NB4 (cell line): ENCODE measurements around the gene ZBTB20.

Experiments
- POLR2A ChIP-seq: IDR thresholded peaks from 2 replicates; pipeline ENCODE4 v1.6.1; 2011; ENCODE audit warnings: mild to moderate bottlenecking; ENCODE audit not compliant: insufficient read length; ENCODE audit errors: extremely low read depth
- TF ChIP-seq, protein P1 (sequence below): IDR thresholded peaks from one replicate; pipeline ENCODE4 v1.5.1; 2012; ENCODE audit warnings: low read depth, low read length

DNA sequence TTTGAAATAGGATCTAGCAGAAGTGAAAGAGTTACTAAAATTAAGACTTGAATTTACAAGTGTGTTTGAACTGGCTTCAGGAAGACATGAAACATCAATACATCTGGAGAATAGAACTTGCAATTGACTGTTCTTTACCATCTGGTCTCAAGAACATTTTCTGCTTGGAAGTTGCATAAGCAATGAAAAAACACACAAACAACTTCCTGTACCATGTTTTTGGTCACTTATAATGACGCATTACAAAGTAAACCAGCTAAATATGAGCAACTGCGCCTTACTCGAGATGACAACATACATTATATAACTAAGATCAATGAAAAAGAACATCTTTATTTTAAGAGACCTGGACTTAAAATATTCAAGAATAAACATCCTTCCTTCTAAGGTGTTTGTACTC lies 740.8 kb downstream of the ZBTB20 start:
- TF ChIP-seq POLR2A, result no peak
- TF ChIP-seq, protein P1, sequence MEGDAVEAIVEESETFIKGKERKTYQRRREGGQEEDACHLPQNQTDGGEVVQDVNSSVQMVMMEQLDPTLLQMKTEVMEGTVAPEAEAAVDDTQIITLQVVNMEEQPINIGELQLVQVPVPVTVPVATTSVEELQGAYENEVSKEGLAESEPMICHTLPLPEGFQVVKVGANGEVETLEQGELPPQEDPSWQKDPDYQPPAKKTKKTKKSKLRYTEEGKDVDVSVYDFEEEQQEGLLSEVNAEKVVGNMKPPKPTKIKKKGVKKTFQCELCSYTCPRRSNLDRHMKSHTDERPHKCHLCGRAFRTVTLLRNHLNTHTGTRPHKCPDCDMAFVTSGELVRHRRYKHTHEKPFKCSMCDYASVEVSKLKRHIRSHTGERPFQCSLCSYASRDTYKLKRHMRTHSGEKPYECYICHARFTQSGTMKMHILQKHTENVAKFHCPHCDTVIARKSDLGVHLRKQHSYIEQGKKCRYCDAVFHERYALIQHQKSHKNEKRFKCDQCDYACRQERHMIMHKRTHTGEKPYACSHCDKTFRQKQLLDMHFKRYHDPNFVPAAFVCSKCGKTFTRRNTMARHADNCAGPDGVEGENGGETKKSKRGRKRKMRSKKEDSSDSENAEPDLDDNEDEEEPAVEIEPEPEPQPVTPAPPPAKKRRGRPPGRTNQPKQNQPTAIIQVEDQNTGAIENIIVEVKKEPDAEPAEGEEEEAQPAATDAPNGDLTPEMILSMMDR, result no peak
